ENCODE data around the gene OR10AD1. TPM values are rescaled to one million over a fixed set of nuclear protein-coding genes. Genes with fewer than 3 reads are reported as not detected.
A peak's percentile ranks its signal among the peaks of the same experiment; 100 is the strongest.

The OR10AD1 gene
- total and polyA plus RNA-seq, 9 of the 15 experiments (the other 6 are each of a cell fraction or from before 2014, with no cell fraction given) = not detected

- TF ChIP-seq ZNF407 (IDR thresholded peaks at IDR 0.05; ENCODE audit: low read depth) = no peak
- TF ChIP-seq ZNF592 (IDR thresholded peaks at IDR 0.05) = no peak
- TF ChIP-seq ZNF589 (CRISPR knock-in tag; IDR thresholded peaks at IDR 0.05; ENCODE audit: low read depth) = no peak
- TF ChIP-seq ZNF224 (CRISPR knock-in tag; IDR thresholded peaks at IDR 0.05) = no peak
- peak; percentile 68; the same call in 1 of the 2 replicates for TF ChIP-seq PREB (CRISPR knock-in tag; IDR thresholded peaks at IDR 0.05)
- TF ChIP-seq ZSCAN32 (CRISPR knock-in tag; IDR thresholded peaks at IDR 0.05) = no peak
- peak; percentile 31; the same call in 1 of the 2 replicates for TF ChIP-seq RBFOX2 (IDR thresholded peaks at IDR 0.05; ENCODE audit: low read depth, low read length)
- TF ChIP-seq MAFF (IDR thresholded peaks at IDR 0.05; ENCODE audit: low read length) = no peak
- TF ChIP-seq TFAP4 (CRISPR knock-in tag; IDR thresholded peaks at IDR 0.05; ENCODE audit: borderline replicate concordance) = peak; percentile 66; the same call in 1 of the 2 replicates
- no peak for TF ChIP-seq DEAF1 (CRISPR knock-in tag; IDR thresholded peaks at IDR 0.05)
Measured at GRCh38 chr12:48183091-48183875, 19.8 kb downstream of the OR10AD1 start, which contains the start of gene CCDC184 (continued).

All from K562 (cell line).